NB4 (cell line): ENCODE measurements around the gene USP12.

Experiments
- POLR2A ChIP-seq: IDR thresholded peaks from 2 replicates; pipeline ENCODE4 v1.6.1; 2011; ENCODE audit warnings: mild to moderate bottlenecking; ENCODE audit not compliant: insufficient read length; ENCODE audit errors: extremely low read depth
- TF ChIP-seq, protein P1 (sequence below): IDR thresholded peaks from one replicate; pipeline ENCODE4 v1.5.1; 2012; ENCODE audit warnings: low read depth, low read length

DNA sequence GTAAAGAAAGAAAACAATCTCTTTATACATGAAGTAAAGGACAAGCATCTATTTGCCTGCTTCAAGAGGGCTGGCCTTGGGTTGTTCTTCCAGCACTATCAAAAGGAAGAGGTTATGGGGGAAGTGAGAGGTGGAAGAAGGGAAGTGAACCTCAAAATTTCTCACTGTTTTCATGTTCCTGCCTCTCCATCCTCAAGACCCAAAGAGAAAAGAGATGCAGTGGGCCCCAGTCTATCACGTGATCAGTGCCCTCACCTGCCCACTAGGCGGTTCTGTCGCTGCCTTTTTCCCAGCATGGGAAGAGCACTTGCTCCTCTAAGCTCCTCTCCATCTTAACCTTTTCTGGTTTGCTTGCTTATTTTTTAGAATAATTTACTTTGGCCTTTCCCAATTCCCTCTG is 6.2 kb upstream of the USP12 start:
- TF ChIP-seq, protein P1, sequence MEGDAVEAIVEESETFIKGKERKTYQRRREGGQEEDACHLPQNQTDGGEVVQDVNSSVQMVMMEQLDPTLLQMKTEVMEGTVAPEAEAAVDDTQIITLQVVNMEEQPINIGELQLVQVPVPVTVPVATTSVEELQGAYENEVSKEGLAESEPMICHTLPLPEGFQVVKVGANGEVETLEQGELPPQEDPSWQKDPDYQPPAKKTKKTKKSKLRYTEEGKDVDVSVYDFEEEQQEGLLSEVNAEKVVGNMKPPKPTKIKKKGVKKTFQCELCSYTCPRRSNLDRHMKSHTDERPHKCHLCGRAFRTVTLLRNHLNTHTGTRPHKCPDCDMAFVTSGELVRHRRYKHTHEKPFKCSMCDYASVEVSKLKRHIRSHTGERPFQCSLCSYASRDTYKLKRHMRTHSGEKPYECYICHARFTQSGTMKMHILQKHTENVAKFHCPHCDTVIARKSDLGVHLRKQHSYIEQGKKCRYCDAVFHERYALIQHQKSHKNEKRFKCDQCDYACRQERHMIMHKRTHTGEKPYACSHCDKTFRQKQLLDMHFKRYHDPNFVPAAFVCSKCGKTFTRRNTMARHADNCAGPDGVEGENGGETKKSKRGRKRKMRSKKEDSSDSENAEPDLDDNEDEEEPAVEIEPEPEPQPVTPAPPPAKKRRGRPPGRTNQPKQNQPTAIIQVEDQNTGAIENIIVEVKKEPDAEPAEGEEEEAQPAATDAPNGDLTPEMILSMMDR = no peak
- TF ChIP-seq POLR2A = no peak
